Heart left ventricle (tissue), 13 donors: Measurements from ENCODE around the gene DENND5A.

ENCODE experiments used
- POLR2A ChIP-seq, 2 donors: fragments of 450-650 bp; IDR thresholded peaks; one replicate each; pipeline ENCODE4 v1.6.1; 2017; ENCODE audit warnings: antibody characterized with exemption in 2 of 2, mild to moderate bottlenecking in 2 of 2, moderate library complexity in 2 of 2
- TF ChIP-seq, protein P1 (sequence below), 12 donors: fragments of 200-600 bp; sonication (generic) in 4 of 12; IDR thresholded peaks; one replicate each; pipeline versions ENCODE4 v1.5.0 to v1.8.0; 2018 to 2022; ENCODE audit warnings: antibody characterized with exemption in 12 of 12, mild to moderate bottlenecking in 5 of 12
- donor health status: ischemic (EF 13 %, LVEDD 7.1; RV severe dilation, severe dysfunction).
- donor health status: DM: no; HTN: yes; CAD: no.
- donor health status: DM: no; HTN: no; CAD: no.
- donor health status: ischemic (EF 25% LVEDD 6.9; RV normal size, moderate dysfunction).
- donor health status: ischemic (EF 25% LVEDD 5.7; RV mildly dilated, moderate dysfunction).
- donor health status: ischemic (EF 35%, LVEDD 5.7; RV mildly dilated, moderate dysfunction).
- donor health status: nonischemic (EF 11% LVEDD 7.7; RV severe dilation, severe dysfunction).
- donor health status: DM: yes; HTN: yes; CAD: no.
- donor health status: PGD.
- donor health status: ischemic (EF 29% LVEDD 5.4; RV normal size, mild dysfunction).
- donor health status: nonischemic (EF 23%, LVEDD 6.1; RV moderate dilation, normal function).

DNA sequence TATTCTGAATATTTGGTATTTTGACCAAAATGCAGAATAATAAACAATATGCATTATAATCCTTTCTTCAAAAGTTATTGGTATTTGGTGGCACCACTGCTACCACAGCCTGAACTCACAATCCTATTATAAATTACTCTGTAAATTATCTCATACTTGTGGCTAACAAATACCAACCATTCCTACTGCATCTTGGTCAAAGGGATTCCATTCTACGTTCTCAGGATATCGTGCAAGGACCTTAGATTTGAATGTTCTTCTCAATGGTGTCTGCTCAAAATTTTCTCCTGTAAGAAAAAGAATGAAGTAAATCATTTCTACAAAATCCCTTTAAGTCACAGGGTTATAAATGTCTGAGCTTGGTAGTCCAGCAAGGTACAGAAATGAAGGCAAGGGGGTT lies 58.7 kb downstream of the DENND5A start:
- no peak for TF ChIP-seq POLR2A (IDR thresholded peaks at IDR 0.05)
- TF ChIP-seq, protein P1, sequence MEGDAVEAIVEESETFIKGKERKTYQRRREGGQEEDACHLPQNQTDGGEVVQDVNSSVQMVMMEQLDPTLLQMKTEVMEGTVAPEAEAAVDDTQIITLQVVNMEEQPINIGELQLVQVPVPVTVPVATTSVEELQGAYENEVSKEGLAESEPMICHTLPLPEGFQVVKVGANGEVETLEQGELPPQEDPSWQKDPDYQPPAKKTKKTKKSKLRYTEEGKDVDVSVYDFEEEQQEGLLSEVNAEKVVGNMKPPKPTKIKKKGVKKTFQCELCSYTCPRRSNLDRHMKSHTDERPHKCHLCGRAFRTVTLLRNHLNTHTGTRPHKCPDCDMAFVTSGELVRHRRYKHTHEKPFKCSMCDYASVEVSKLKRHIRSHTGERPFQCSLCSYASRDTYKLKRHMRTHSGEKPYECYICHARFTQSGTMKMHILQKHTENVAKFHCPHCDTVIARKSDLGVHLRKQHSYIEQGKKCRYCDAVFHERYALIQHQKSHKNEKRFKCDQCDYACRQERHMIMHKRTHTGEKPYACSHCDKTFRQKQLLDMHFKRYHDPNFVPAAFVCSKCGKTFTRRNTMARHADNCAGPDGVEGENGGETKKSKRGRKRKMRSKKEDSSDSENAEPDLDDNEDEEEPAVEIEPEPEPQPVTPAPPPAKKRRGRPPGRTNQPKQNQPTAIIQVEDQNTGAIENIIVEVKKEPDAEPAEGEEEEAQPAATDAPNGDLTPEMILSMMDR (IDR thresholded peaks at IDR 0.05): no peak
